IMR-90 (cell line): ENCODE results near the gene KIF16B. TPM values are rescaled to one million over a fixed set of nuclear protein-coding genes. Genes with fewer than 3 reads are reported as not detected.

ENCODE experiments used
- ATAC-seq: fragments of 200-7000 bp; cut with Tn5 transposase; 2 replicates; pipeline ENCODE4 v1.9.1; 2020; ENCODE audit warnings: low read depth, mild to moderate bottlenecking, moderate library complexity
- BruUV-seq: library from RNA; stranded (reverse); fragments of 400-500 nt; replicated peaks from 2 replicates; lab custom pipeline; 2021; lab: Mats Ljungman, UMichigan
- CTCF ChIA-PET: fragments of 300-600 bp; formaldehyde crosslinking; extraction: SDS; loops from one replicate; lab custom pipeline; 2021; ENCODE audit warnings: antibody characterized with exemption; lab: Yijun Ruan, JAX
- POLR2A ChIA-PET: fragments of 300-600 bp; sonication (Branson Sonifier 250); formaldehyde crosslinking; loops from one replicate; lab custom pipeline; 2022; ENCODE audit warnings: antibody characterized with exemption; ENCODE audit not compliant: unreplicated experiment; lab: Charles Lee
- DNase-seq: peaks from one replicate; pipeline ENCODE4 v3.0.0; 2013
- H2AFZ ChIP-seq: replicated peaks from 2 replicates; pipeline ENCODE3; 2013; ENCODE audit warnings: low read length, mild to moderate bottlenecking; ENCODE audit not compliant: poor library complexity
- H2AK5ac ChIP-seq: 2 replicates; pipeline ENCODE4 v1.6.1; 2013; ENCODE audit warnings: low read depth, low read length, inconsistent platforms
- H2AK9ac ChIP-seq: replicated peaks from 2 replicates; pipeline ENCODE3; 2013; ENCODE audit warnings: mild to moderate bottlenecking, low read depth, low read length, moderate library complexity; ENCODE audit not compliant: poor library complexity
- H2BK120ac ChIP-seq: 2 replicates; pipeline ENCODE4 v1.6.1; 2013; ENCODE audit warnings: low read depth, low read length, inconsistent platforms
- H2BK15ac ChIP-seq: 3 replicates; pipeline ENCODE4 v1.6.1; 2013; ENCODE audit warnings: low read depth, low read length, inconsistent platforms
- H2BK20ac ChIP-seq: 2 replicates; pipeline ENCODE4 v1.6.1; 2013; ENCODE audit warnings: low read depth, mild to moderate bottlenecking, inconsistent platforms, low read length, moderate library complexity
- H2BK5ac ChIP-seq: 2 replicates; pipeline ENCODE4 v1.6.1; 2013; ENCODE audit warnings: mild to moderate bottlenecking, low read depth, low read length, inconsistent platforms; ENCODE audit not compliant: poor library complexity, severe bottlenecking
- H3K14ac ChIP-seq: replicated peaks from 2 replicates; pipeline ENCODE4 v1.6.1; 2013; ENCODE audit warnings: low read depth, low read length, inconsistent platforms
- H3K18ac ChIP-seq: 2 replicates; pipeline ENCODE4 v1.6.1; 2013; ENCODE audit warnings: low read depth, low read length, control low read depth
- H3K23ac ChIP-seq: 2 replicates; pipeline ENCODE4 v1.6.1; 2013; ENCODE audit warnings: low read depth, low read length, inconsistent platforms
- H3K27ac ChIP-seq: 2 replicates; pipeline ENCODE4 v1.5.1; 2013; ENCODE audit warnings: mild to moderate bottlenecking, control low read depth, low read length; ENCODE audit not compliant: insufficient read depth
- H3K27me3 ChIP-seq: 2 replicates; pipeline ENCODE4 v1.6.1; 2013; ENCODE audit warnings: low read length; ENCODE audit not compliant: control insufficient read depth, insufficient read depth
- H3K36me3 ChIP-seq: 2 replicates; pipeline ENCODE4 v1.6.1; 2013; ENCODE audit warnings: low read length, mixed read lengths; ENCODE audit not compliant: control insufficient read depth, insufficient read depth
- H3K4ac ChIP-seq: 2 replicates; pipeline ENCODE4 v1.6.1; 2013; ENCODE audit warnings: low read depth, low read length, inconsistent platforms
- H3K4me1 ChIP-seq: 2 replicates; pipeline ENCODE4 v1.6.1; 2013; ENCODE audit warnings: low read length, mixed read lengths; ENCODE audit not compliant: control insufficient read depth, insufficient read depth
- H3K4me2 ChIP-seq: 2 replicates; pipeline ENCODE4 v1.6.1; 2013; ENCODE audit warnings: low read depth, mild to moderate bottlenecking, control low read depth, low read length, moderate library complexity
- H3K4me3 ChIP-seq: 2 replicates; pipeline ENCODE4 v1.5.1; 2013; ENCODE audit warnings: low read depth, mild to moderate bottlenecking, control low read depth, low read length, moderate library complexity; ENCODE audit not compliant: insufficient read depth
- H3K56ac ChIP-seq: 2 replicates; pipeline ENCODE4 v1.6.1; 2013; ENCODE audit warnings: low read length, inconsistent platforms; ENCODE audit not compliant: insufficient read depth; ENCODE audit errors: extremely low read depth
- H3K79me1 ChIP-seq, 2 experiments: 2 replicates each; pipeline ENCODE4 v1.6.1; 2013; ENCODE audit warnings: low read length in 2 of 2, inconsistent platforms in 1 of 2, low read depth in 1 of 2
- H3K9ac ChIP-seq: 2 replicates; pipeline ENCODE4 v1.6.1; 2013; ENCODE audit warnings: low read depth, low read length, control low read depth
- H3K9me1 ChIP-seq: 2 replicates; pipeline ENCODE4 v1.6.1; 2013; ENCODE audit warnings: low read length, inconsistent platforms; ENCODE audit not compliant: insufficient read depth
- H3K9me3 ChIP-seq: 2 replicates; pipeline ENCODE4 v1.6.1; 2013; ENCODE audit warnings: low read length; ENCODE audit not compliant: control insufficient read depth, insufficient read depth
- H4K20me1 ChIP-seq: 2 replicates; pipeline ENCODE4 v1.6.1; 2013; ENCODE audit warnings: low read length, inconsistent platforms; ENCODE audit not compliant: insufficient read depth
- H4K5ac ChIP-seq: 2 replicates; pipeline ENCODE4 v1.6.1; 2013; ENCODE audit warnings: mild to moderate bottlenecking, low read depth, low read length, control low read depth
- H4K8ac ChIP-seq, 2 experiments: 2 replicates each; pipeline ENCODE4 v1.6.1; 2013; ENCODE audit warnings: low read depth in 2 of 2, low read length in 2 of 2, control low read depth in 1 of 2, inconsistent platforms in 1 of 2
- H4K91ac ChIP-seq: 2 replicates; pipeline ENCODE4 v1.6.1; 2013; ENCODE audit warnings: low read depth, low read length, inconsistent platforms; ENCODE audit not compliant: insufficient read depth
- BHLHE40 ChIP-seq: fragments of 150-350 bp; IDR thresholded peaks from 2 replicates; pipeline ENCODE4 v1.6.1; 2016; ENCODE audit warnings: mild to moderate bottlenecking, low read depth, low read length
- CEBPB ChIP-seq: IDR thresholded peaks from 2 replicates; pipeline ENCODE4 v1.6.1; 2012; ENCODE audit warnings: low read depth, low read length, improper control_type of control experiment
- CHD1 ChIP-seq: IDR thresholded peaks from 2 replicates; pipeline ENCODE4 v1.6.1; 2012; ENCODE audit warnings: low read depth, low read length, improper control_type of control experiment
- CTCF ChIP-seq: conservative IDR thresholded peaks from 2 replicates; pipeline ENCODE4 v1.5.1; 2012; ENCODE audit warnings: mild to moderate bottlenecking, low read depth, low read length, improper control_type of control experiment
- FOS ChIP-seq: fragments of 150-350 bp; IDR thresholded peaks from 2 replicates; pipeline ENCODE4 v1.6.1; 2016; ENCODE audit warnings: low read depth, low read length
- MAFK ChIP-seq: IDR thresholded peaks from 2 replicates; pipeline ENCODE4 v1.6.1; 2012; ENCODE audit warnings: low read depth, low read length, improper control_type of control experiment
- MAZ ChIP-seq: IDR thresholded peaks from 2 replicates; pipeline ENCODE4 v1.6.1; 2012; ENCODE audit warnings: low read depth, mild to moderate bottlenecking, low read length, improper control_type of control experiment, moderate library complexity, borderline replicate concordance
- NFE2L2 ChIP-seq: fragments of 150-350 bp; IDR thresholded peaks from 2 replicates; pipeline ENCODE4 v1.6.1; 2016; ENCODE audit warnings: low read depth, mild to moderate bottlenecking, low read length
- RAD21 ChIP-seq: IDR thresholded peaks from 2 replicates; pipeline ENCODE4 v1.6.1; 2012; ENCODE audit warnings: low read length, improper control_type of control experiment
- RCOR1 ChIP-seq: IDR thresholded peaks from 2 replicates; pipeline ENCODE4 v1.6.1; 2012; ENCODE audit warnings: mild to moderate bottlenecking, low read length, improper control_type of control experiment; ENCODE audit not compliant: insufficient replicate concordance
- RFX5 ChIP-seq: IDR thresholded peaks from 2 replicates; pipeline ENCODE4 v1.8.0; 2012; ENCODE audit warnings: low read depth, mild to moderate bottlenecking, low read length, moderate library complexity
- USF2 ChIP-seq: fragments of 150-350 bp; IDR thresholded peaks from 2 replicates; pipeline ENCODE4 v1.6.1; 2017; ENCODE audit warnings: mild to moderate bottlenecking, antibody characterized with exemption, low read length, low read depth
- WGBS, 2 experiments: methylation state at CpG; one replicate each; pipeline versions ENCODE4 v1.1.5 to v1.1.7; 2013; ENCODE audit warnings: missing lambda C conversion rate in 2 of 2; ENCODE audit not compliant: insufficient read length in 1 of 2; ENCODE audit errors: extremely low coverage in 2 of 2; 5-methylcytosine and 5-hydroxymethylcytosine counted together
- dilution Hi-C: fragments of 300-500 bp; cut with HindIII; formaldehyde crosslinking; loops from one replicate; pipeline ENCODE4 v1.14.3; 2018; ENCODE audit warnings: low sequenced_read_pairs; ENCODE audit not compliant: unreplicated experiment
- in situ Hi-C: fragments of 300-500 bp; cut with MboI; formaldehyde crosslinking; loops from 3 replicates; pipeline ENCODE4 v1.14.3; 2019; ENCODE audit warnings: low sequenced_read_pairs, inconsistent platforms, mixed read lengths
- intact Hi-C: fragments of 100-400 bp; cut with micrococcal nuclease; formaldehyde crosslinking; loops from 2 replicates; pipeline ENCODE4 v1.10.0; 2022
- polyA plus RNA-seq, 3 experiments: library from polyadenylated mRNA; depleted of rRNA; stranded (reverse); fragments of >200 nt; gene quantifications; 2 replicates each; pipeline ENCODE4 v1.2.3, GENCODE V29; 2012; ENCODE audit warnings: low replicate concordance in 1 of 3
- total RNA-seq: library from RNA; depleted of rRNA; stranded (reverse); fragments of >200 nt; gene quantifications from 2 replicates; pipeline ENCODE4 v1.2.3, GENCODE V29; 2012

The KIF16B gene
- total and polyA plus RNA-seq, 2 of the 4 experiments (the other 2 are of a cell fraction), result 4.7 to 10.0 TPM

- Histone ChIP-seq H3K4me2 (peak overlapping the region; percentile 33; the same call in 1 of the 2 replicates), H2BK20ac (peak overlapping the region; percentile 15; the same call in 1 of the 2 replicates), H4K5ac (no peak overlapping the region; the same call in 1 of the 2 replicates), H4K8ac (no peak overlapping the region), H2AK9ac (peak overlapping the region; percentile 1), H3K56ac (no peak overlapping the region), H3K79me1 (peaks cover 0 to 13% of the 10 kb centered on the region in 2 experiments; a peak in 2 of 4 replicates), H3K4me3 (no peak overlapping the region), H2AFZ (peak overlapping the region; percentile 3), H3K18ac (peak overlapping the region; percentile 63; the same call in 1 of the 2 replicates), H3K14ac (no peak overlapping the region), H3K36me3 (no peaks in the 10 kb centered on the region), H2BK120ac (peak overlapping the region; percentile 21; the same call in 1 of the 2 replicates), H3K27me3 (no peaks in the 10 kb centered on the region), H2AK5ac (no peak overlapping the region), H3K23ac (no peak overlapping the region), H3K9me1 (peaks cover 10% of the 10 kb centered on the region), H2BK5ac (peak overlapping the region; percentile 70), H4K91ac (peak overlapping the region; percentile 26; the same call in 1 of the 2 replicates), H2BK15ac (no peak overlapping the region), H3K9ac (no peak overlapping the region), H3K9me3 (no peaks in the 10 kb centered on the region), H3K4me1 (peaks cover 14% of the 10 kb centered on the region), H4K20me1 (no peaks in the 10 kb centered on the region), H3K27ac (peak overlapping the region; percentile 46; the same call in 1 of the 2 replicates), H3K4ac (peak overlapping the region; percentile 14; the same call in 1 of the 2 replicates)
- ATAC-seq, result peak; percentile 84
- WGBS, 2 experiments, result no CpG with 5 or more reads among the region's 5 CpGs
- in situ Hi-C loops, result no loop called here
- TF ChIP-seq BHLHE40 (no peak), RFX5 (no peak), CHD1 (no peak), RAD21 (no peak), USF2 (no peak), RCOR1 (no peak), CEBPB (peak; percentile 88), FOS (peak; percentile 72; the same call in 1 of the 2 replicates), MAZ (no peak), NFE2L2 (peak; percentile 35; the same call in 1 of the 2 replicates), CTCF (no peak), MAFK (peak; percentile 13; the same call in 1 of the 2 replicates)
- ChIA-PET POLR2A (no interaction called here), CTCF (interaction anchor here (0.6 kb wide), 1 partner anchor 16 kb away, joined by 3 read pairs; no protein-coding TSS in a partner anchor)
- BruUV-seq, result no TSS peak
- dilution Hi-C loops, result no loop called here
- intact Hi-C loops, result loop anchor here (5.0 kb wide), 1 partner anchor 44 kb away; the partner anchor contains the start of gene KIF16B
- DNase-seq, result peak; percentile 96
These were observed 45.2 kb downstream of the KIF16B start for GRCh38 chr20:16528078-16528477.
